ENCODE results near the gene AFF1. TPM values are rescaled to one million over a fixed set of nuclear protein-coding genes. Genes with fewer than 3 reads are reported as not detected.
A peak's percentile ranks its signal among the peaks of the same experiment; 100 is the strongest.

AFF1 gene
- total and polyA plus RNA-seq, 2 experiments from 2014 or later = 9.4 to 13.8 TPM

DNA sequence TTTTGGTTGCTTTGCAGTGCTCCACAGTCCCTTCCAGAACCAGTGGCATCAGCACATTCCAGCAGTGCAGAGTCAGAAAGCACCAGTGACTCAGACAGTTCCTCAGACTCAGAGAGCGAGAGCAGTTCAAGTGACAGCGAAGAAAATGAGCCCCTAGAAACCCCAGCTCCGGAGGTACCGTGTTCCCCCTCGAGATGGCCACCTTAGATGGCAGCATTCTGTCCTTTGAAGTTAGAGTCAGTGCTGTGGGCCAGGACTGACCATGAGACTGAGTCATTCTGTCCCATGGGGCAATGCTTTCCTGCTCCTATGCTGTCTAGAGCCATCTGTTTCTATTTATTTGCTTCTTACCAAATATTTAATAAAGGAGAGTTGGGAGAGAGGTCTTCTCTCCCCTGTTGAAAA is 173.3 kb downstream of the AFF1 start:
- Histone ChIP-seq H3F3A (ENCODE audit: insufficient read depth) (peaks cover 44% of the 10 kb centered on the region), H3K27me3 (replicated peaks; ENCODE audit: insufficient read depth) (no peaks in the 10 kb centered on the region), H4K20me1 (ENCODE audit: insufficient read depth) (no peaks in the 10 kb centered on the region), H3K9me2 (ENCODE audit: insufficient read depth) (no peaks in the 10 kb centered on the region), H3K4me3 (peak overlapping the region; percentile 51), H3K4me1 (ENCODE audit: insufficient read depth) (peaks cover 34% of the 10 kb centered on the region), H3K9ac (peak overlapping the region; percentile 16), H3K27ac (peak overlapping the region; percentile 65), H2AFZ (no peak overlapping the region), H3K4me2 (ENCODE audit: unreplicated experiment) (peak overlapping the region; percentile 76), H3K36me3 (ENCODE audit: low read depth) (no peaks in the 10 kb centered on the region), H3K79me2 (ENCODE audit: insufficient read depth) (no peaks in the 10 kb centered on the region; the same call in 1 of the 2 replicates), H3K9me3 (ENCODE audit: low read depth) (no peaks in the 10 kb centered on the region)
- no peak for TF ChIP-seq EZH2 (IDR thresholded peaks at IDR 0.05; ENCODE audit: insufficient read depth, poor library complexity, severe bottlenecking)
- TF ChIP-seq EZH2phosphoT487 (IDR thresholded peaks at IDR 0.05; ENCODE audit: insufficient read depth, low read depth) = no peak
- WGBS, 2 experiments (ENCODE audit: low coverage in 1 of 2, low lambda C conversion rate in 2 of 2, missing lambda C conversion rate in 2 of 2) = 1 to 3% methylated on average over 5 of the region's 5 CpGs
- in situ Hi-C loops (cut with MboI) = no loop called here
- peak; percentile 91 for DNase-seq

DNA sequence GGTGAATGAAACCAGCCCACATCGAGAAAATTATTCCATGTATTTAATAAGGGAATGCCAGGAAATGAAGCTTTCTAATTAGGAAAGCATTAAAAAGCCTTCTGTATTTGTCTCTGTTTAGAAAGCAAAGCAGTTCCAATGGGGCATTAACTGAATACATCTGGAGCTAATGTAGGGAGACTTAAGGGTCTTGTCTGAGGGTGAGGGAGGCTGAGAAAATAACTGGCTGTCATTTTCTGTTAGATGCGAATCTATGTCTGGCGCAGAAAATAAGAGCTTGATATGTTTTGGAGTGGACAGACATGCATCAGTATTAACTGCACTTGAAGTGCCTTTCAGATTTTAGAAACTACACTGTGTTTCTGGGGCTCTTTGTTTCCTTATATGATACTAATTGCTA is 174.3 kb downstream of the AFF1 start:
- Histone ChIP-seq H4K20me1 (ENCODE audit: insufficient read depth) (no peaks in the 10 kb centered on the region), H3K9me3 (ENCODE audit: low read depth) (no peaks in the 10 kb centered on the region), H3K4me3 (no peak overlapping the region), H3K36me3 (ENCODE audit: low read depth) (no peaks in the 10 kb centered on the region), H2AFZ (no peak overlapping the region), H3K4me1 (ENCODE audit: insufficient read depth) (peaks cover 26% of the 10 kb centered on the region), H3K79me2 (ENCODE audit: insufficient read depth) (no peaks in the 10 kb centered on the region; the same call in 1 of the 2 replicates), H3K4me2 (ENCODE audit: unreplicated experiment) (peak overlapping the region; percentile 76), H3K27me3 (replicated peaks; ENCODE audit: insufficient read depth) (no peaks in the 10 kb centered on the region), H3K9me2 (ENCODE audit: insufficient read depth) (no peaks in the 10 kb centered on the region), H3K9ac (no peak overlapping the region), H3K27ac (no peak overlapping the region; the same call in 1 of the 2 replicates), H3F3A (ENCODE audit: insufficient read depth) (peaks cover 36% of the 10 kb centered on the region)
- 59 to 65% methylated on average over 3 of the region's 3 CpGs for WGBS, 2 experiments (ENCODE audit: low coverage in 1 of 2, low lambda C conversion rate in 2 of 2, missing lambda C conversion rate in 2 of 2)
- in situ Hi-C loops (cut with MboI) = no loop called here
- DNase-seq = no peak
- no peak for TF ChIP-seq EZH2 (IDR thresholded peaks at IDR 0.05; ENCODE audit: insufficient read depth, poor library complexity, severe bottlenecking)
- no peak for TF ChIP-seq EZH2phosphoT487 (IDR thresholded peaks at IDR 0.05; ENCODE audit: insufficient read depth, low read depth)

DNA sequence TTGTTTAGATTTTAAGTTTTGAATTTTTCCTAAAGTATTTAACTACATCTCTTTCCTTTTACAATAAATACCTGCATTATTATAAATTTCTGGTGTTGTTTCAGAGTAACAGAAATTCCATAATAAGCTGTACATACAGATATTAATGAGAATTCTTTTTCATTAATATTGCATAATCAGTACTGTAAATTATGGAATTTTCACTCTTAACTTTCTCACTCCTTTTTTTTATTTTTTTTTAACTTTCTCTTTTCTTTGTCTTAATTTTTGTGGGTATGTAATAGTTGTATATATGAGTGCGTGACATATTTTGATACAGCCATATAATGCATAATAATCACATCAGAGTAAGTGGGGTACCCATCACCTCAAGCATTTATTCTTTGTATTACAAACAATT is 175.1 kb downstream of the AFF1 start:
- in situ Hi-C loops (cut with MboI) = no loop called here
- WGBS, 2 experiments (ENCODE audit: low coverage in 1 of 2, low lambda C conversion rate in 2 of 2, missing lambda C conversion rate in 2 of 2) = 94 to 100% methylated on average over 1 of the region's 1 CpG
- no peak overlapping the region for H3K27ac ChIP-seq

GRCh38 chr4:87112063-87112462 is 177.3 kb downstream of the AFF1 start:
- 96 to 97% methylated on average over 4 of the region's 4 CpGs for WGBS, 2 experiments (ENCODE audit: low coverage in 1 of 2, low lambda C conversion rate in 2 of 2, missing lambda C conversion rate in 2 of 2)
- in situ Hi-C loops (cut with MboI) = no loop called here
- H3K79me2 ChIP-seq (ENCODE audit: insufficient read depth) = no peaks in the 10 kb centered on the region; the same call in 1 of the 2 replicates
- H4K20me1 ChIP-seq (ENCODE audit: insufficient read depth) = no peaks in the 10 kb centered on the region
- H3K27ac ChIP-seq = no peak overlapping the region
- TF ChIP-seq EZH2 (IDR thresholded peaks at IDR 0.05; ENCODE audit: insufficient read depth, poor library complexity, severe bottlenecking) (no peak), EZH2phosphoT487 (IDR thresholded peaks at IDR 0.05; ENCODE audit: insufficient read depth, low read depth) (no peak)
- no peak overlapping the region for H2AFZ ChIP-seq
- DNase-seq = no peak
- peaks cover 13% of the 10 kb centered on the region for H3K36me3 ChIP-seq (ENCODE audit: low read depth)
- H3K9ac ChIP-seq = no peak overlapping the region
- peaks cover 22% of the 10 kb centered on the region for H3K4me1 ChIP-seq (ENCODE audit: insufficient read depth)
- no peak overlapping the region for H3K4me3 ChIP-seq
- H3K9me3 ChIP-seq (ENCODE audit: low read depth) = no peaks in the 10 kb centered on the region
- H3K27me3 ChIP-seq (replicated peaks; ENCODE audit: insufficient read depth) = no peaks in the 10 kb centered on the region
- peaks cover 31% of the 10 kb centered on the region for H3F3A ChIP-seq (ENCODE audit: insufficient read depth)
- H3K9me2 ChIP-seq (ENCODE audit: insufficient read depth) = no peaks in the 10 kb centered on the region
- no peak overlapping the region for H3K4me2 ChIP-seq (ENCODE audit: unreplicated experiment)

More for the DNA sequence above, 175.1 kb downstream of the AFF1 start:
- H4K20me1 ChIP-seq (ENCODE audit: insufficient read depth) = no peaks in the 10 kb centered on the region
- H2AFZ ChIP-seq = no peak overlapping the region
- H3F3A ChIP-seq (ENCODE audit: insufficient read depth) = peaks cover 31% of the 10 kb centered on the region
- H3K79me2 ChIP-seq (ENCODE audit: insufficient read depth) = no peaks in the 10 kb centered on the region; the same call in 1 of the 2 replicates
- H3K9me3 ChIP-seq (ENCODE audit: low read depth) = no peaks in the 10 kb centered on the region
- peaks cover 22% of the 10 kb centered on the region for H3K4me1 ChIP-seq (ENCODE audit: insufficient read depth)
- H3K9ac ChIP-seq = no peak overlapping the region
- no peaks in the 10 kb centered on the region for H3K27me3 ChIP-seq (replicated peaks; ENCODE audit: insufficient read depth)
- no peak overlapping the region for H3K4me3 ChIP-seq
- no peak overlapping the region for H3K4me2 ChIP-seq (ENCODE audit: unreplicated experiment)
- H3K36me3 ChIP-seq (ENCODE audit: low read depth) = no peaks in the 10 kb centered on the region
- no peaks in the 10 kb centered on the region for H3K9me2 ChIP-seq (ENCODE audit: insufficient read depth)
- TF ChIP-seq EZH2phosphoT487 (IDR thresholded peaks at IDR 0.05; ENCODE audit: insufficient read depth, low read depth) (no peak), EZH2 (IDR thresholded peaks at IDR 0.05; ENCODE audit: insufficient read depth, poor library complexity, severe bottlenecking) (no peak)
- no peak for DNase-seq

Measured in GM23248 (cell line).